Panc1 (cell line): ENCODE measurements around the gene ARHGEF37. TPM values are rescaled to one million over a fixed set of nuclear protein-coding genes. Genes with fewer than 3 reads are reported as not detected.
"Not testable (repeated sequence)": the region's sequence is repeated elsewhere in the genome, so short reads cannot be mapped to it uniquely, and the experiment has no call there.

ENCODE experiments used
- ATAC-seq: fragments of 200-7000 bp; cut with Tn5 transposase; 2 replicates; pipeline ENCODE4 v1.9.1; 2020; ENCODE audit warnings: mild to moderate bottlenecking, moderate library complexity
- BruUV-seq: library from RNA; stranded (reverse); fragments of 400-500 nt; replicated peaks from 2 replicates; lab custom pipeline; 2021; lab: Mats Ljungman, UMichigan
- CTCF ChIA-PET: fragments of 300-600 bp; sonication (Branson Sonifier 250); formaldehyde crosslinking; loops from one replicate; lab custom pipeline; 2022; ENCODE audit warnings: antibody characterized with exemption; lab: Charles Lee
- POLR2A ChIA-PET: fragments of 300-600 bp; sonication (Branson Sonifier 250); formaldehyde crosslinking; loops from one replicate; lab custom pipeline; 2022; ENCODE audit warnings: antibody characterized with exemption; lab: Charles Lee
- DNase-seq: peaks from one replicate; pipeline ENCODE4 v3.0.0-alpha.2; 2010; ENCODE audit warnings: low read depth, low spot score
- H3K27ac ChIP-seq: 2 replicates; pipeline ENCODE4 v1.5.1; 2011; ENCODE audit warnings: mild to moderate bottlenecking, low read length, inconsistent platforms
- H3K27me3 ChIP-seq: fragments of 200-500 bp; sonication (Bioruptor generic); 2 replicates; pipeline ENCODE4 v1.6.0; 2014; ENCODE audit warnings: low read length, inconsistent platforms; ENCODE audit not compliant: control insufficient read depth, insufficient read depth
- H3K36me3 ChIP-seq: fragments of 200-500 bp; sonication (Bioruptor generic); 2 replicates; pipeline ENCODE4 v1.5.1; 2014; ENCODE audit warnings: inconsistent platforms, mild to moderate bottlenecking, low read length, moderate library complexity; ENCODE audit not compliant: control insufficient read depth, insufficient read depth
- H3K4me1 ChIP-seq: 2 replicates; pipeline ENCODE4 v1.5.1; 2011; ENCODE audit warnings: inconsistent platforms, mild to moderate bottlenecking, low read length, moderate library complexity; ENCODE audit not compliant: control insufficient read depth, insufficient read depth
- H3K4me3 ChIP-seq, 2 experiments: 2 replicates each; pipeline ENCODE4 v1.5.1; 2011 to 2012; ENCODE audit warnings: low read depth in 2 of 2, low read length in 2 of 2, mild to moderate bottlenecking in 2 of 2, inconsistent platforms in 1 of 2, moderate library complexity in 1 of 2
- H3K9me3 ChIP-seq: fragments of 200-500 bp; sonication (Bioruptor generic); 2 replicates; pipeline ENCODE4 v1.5.1; 2014; ENCODE audit warnings: low read depth, mild to moderate bottlenecking, inconsistent platforms, low read length, moderate library complexity; ENCODE audit not compliant: control insufficient read depth, insufficient read depth
- CTCF ChIP-seq: fragments of 450-650 bp; IDR thresholded peaks from 2 replicates; pipeline ENCODE4 v1.5.1; 2017; ENCODE audit warnings: mild to moderate bottlenecking
- POLR2AphosphoS5 ChIP-seq: IDR thresholded peaks from 2 replicates; pipeline ENCODE4 v1.6.1; 2012; ENCODE audit warnings: mild to moderate bottlenecking, low read depth, low read length, moderate library complexity
- REST ChIP-seq, 2 experiments: IDR thresholded peaks; 2 replicates each; pipeline ENCODE4 v1.6.1; 2011 to 2012; ENCODE audit warnings: low read depth in 2 of 2, control low read depth in 1 of 2, low read length in 1 of 2, mild to moderate bottlenecking in 1 of 2, moderate library complexity in 1 of 2; ENCODE audit not compliant: insufficient read depth in 1 of 2
- SIN3A ChIP-seq: IDR thresholded peaks from 2 replicates; pipeline ENCODE4 v1.6.1; 2012; ENCODE audit warnings: low read depth, mild to moderate bottlenecking, low read length, moderate library complexity, borderline replicate concordance; ENCODE audit not compliant: insufficient read depth
- TCF7L2 ChIP-seq: IDR thresholded peaks from 2 replicates; pipeline ENCODE4 v1.6.1; 2011; ENCODE audit warnings: mild to moderate bottlenecking, low read depth, low read length, inconsistent platforms
- in situ Hi-C: cut with HindIII; loops from 2 replicates; pipeline ENCODE4 v1.10.0; 2016; ENCODE audit warnings: low sequenced_read_pairs, low pct_unique_long_range_greater_than_20kb
- intact Hi-C: fragments of 100-400 bp; cut with micrococcal nuclease; formaldehyde crosslinking; loops from one replicate; pipeline ENCODE4 v1.10.0; 2022; ENCODE audit not compliant: unreplicated experiment
- total RNA-seq: library from RNA; stranded (reverse); gene quantifications from one replicate; pipeline ENCODE4 v1.2.1, GENCODE V29; 2021; ENCODE audit not compliant: unreplicated experiment

The ARHGEF37 gene
- total RNA-seq, 1 experiment from 2014 or later, result 3.2 TPM

GRCh38 chr5:149564542-149565140, 16.7 kb upstream of the ARHGEF37 start:
- H3K4me1 ChIP-seq, result peaks cover 28% of the 10 kb centered on the region
- ChIA-PET POLR2A (interaction anchor here (0.7 kb wide), 1 partner anchor 38 kb away, joined by 9 read pairs; no protein-coding TSS in a partner anchor), CTCF (interaction anchor here (0.6 to 2.2 kb wide), 8 partner anchors 13 to 912 kb away, joined by 3 to 8 read pairs (median 6); no protein-coding TSS in a partner anchor)
- TF ChIP-seq CTCF, result peak; percentile 68
- H3K27me3 ChIP-seq, H3K36me3 ChIP-seq, in situ Hi-C loops, H3K9me3 ChIP-seq, BruUV-seq: not testable (repeated sequence)
- H3K27ac ChIP-seq, result peak overlapping the region; percentile 96
- ATAC-seq, result peak; percentile 85
- peak; percentile 71 for DNase-seq
- intact Hi-C loops, result loop anchor here (1.0 to 10.0 kb wide), 5 partner anchors 122 to 830 kb away; partner anchors contain the start of genes ABLIM3 and AFAP1L1
- peak overlapping the region in 1 of 2 experiments; percentile 30; a peak in 2 of 4 replicates for H3K4me3 ChIP-seq

GRCh38 chr5:149567226-149567625, 14.1 kb upstream of the ARHGEF37 start:
- DNase-seq (no peak), ATAC-seq (no peak)
- H3K4me1 ChIP-seq, result peaks cover 16% of the 10 kb centered on the region
- H3K36me3 ChIP-seq, result no peaks in the 10 kb centered on the region
- TF ChIP-seq SIN3A (no peak), POLR2AphosphoS5 (no peak), TCF7L2 (no peak), CTCF (no peak), REST (IDR thresholded peaks at IDR 0.05; ENCODE audit: insufficient read depth in 1 of 2, low read depth in 2 of 2, low read length in 1 of 2) (no peak)
- in situ Hi-C loops, result no loop called here
- H3K4me3 ChIP-seq, result no peak overlapping the region
- no peaks in the 10 kb centered on the region for H3K9me3 ChIP-seq
- POLR2A ChIA-PET, result no interaction called here
- no peak overlapping the region for H3K27ac ChIP-seq
- H3K27me3 ChIP-seq, result no peaks in the 10 kb centered on the region
- no TSS peak for BruUV-seq
- CTCF ChIA-PET, result no interaction called here
- intact Hi-C loops, result loop anchor here (10.0 kb wide), 2 partner anchors 422 to 832 kb away; partner anchors contain the start of gene ABLIM3
